OCI-LY7 (cell line): ENCODE measurements around the gene ALDH2.

Experiments
- EZH2phosphoT487 ChIP-seq: fragments of 200-600 bp; sonication (generic); IDR thresholded peaks from 2 replicates; pipeline ENCODE4 v1.6.1; 2018; ENCODE audit warnings: low read depth, borderline replicate concordance, mild to moderate bottlenecking, mixed run types, antibody characterized with exemption, low read length, moderate library complexity, mixed read lengths
- TF ChIP-seq, protein P1 (sequence below): fragments of 200-600 bp; sonication (generic); conservative IDR thresholded peaks from 2 replicates; pipeline ENCODE4 v1.5.1; 2014; ENCODE audit warnings: mild to moderate bottlenecking, antibody characterized with exemption, low read length, moderate library complexity, mixed read lengths

DNA sequence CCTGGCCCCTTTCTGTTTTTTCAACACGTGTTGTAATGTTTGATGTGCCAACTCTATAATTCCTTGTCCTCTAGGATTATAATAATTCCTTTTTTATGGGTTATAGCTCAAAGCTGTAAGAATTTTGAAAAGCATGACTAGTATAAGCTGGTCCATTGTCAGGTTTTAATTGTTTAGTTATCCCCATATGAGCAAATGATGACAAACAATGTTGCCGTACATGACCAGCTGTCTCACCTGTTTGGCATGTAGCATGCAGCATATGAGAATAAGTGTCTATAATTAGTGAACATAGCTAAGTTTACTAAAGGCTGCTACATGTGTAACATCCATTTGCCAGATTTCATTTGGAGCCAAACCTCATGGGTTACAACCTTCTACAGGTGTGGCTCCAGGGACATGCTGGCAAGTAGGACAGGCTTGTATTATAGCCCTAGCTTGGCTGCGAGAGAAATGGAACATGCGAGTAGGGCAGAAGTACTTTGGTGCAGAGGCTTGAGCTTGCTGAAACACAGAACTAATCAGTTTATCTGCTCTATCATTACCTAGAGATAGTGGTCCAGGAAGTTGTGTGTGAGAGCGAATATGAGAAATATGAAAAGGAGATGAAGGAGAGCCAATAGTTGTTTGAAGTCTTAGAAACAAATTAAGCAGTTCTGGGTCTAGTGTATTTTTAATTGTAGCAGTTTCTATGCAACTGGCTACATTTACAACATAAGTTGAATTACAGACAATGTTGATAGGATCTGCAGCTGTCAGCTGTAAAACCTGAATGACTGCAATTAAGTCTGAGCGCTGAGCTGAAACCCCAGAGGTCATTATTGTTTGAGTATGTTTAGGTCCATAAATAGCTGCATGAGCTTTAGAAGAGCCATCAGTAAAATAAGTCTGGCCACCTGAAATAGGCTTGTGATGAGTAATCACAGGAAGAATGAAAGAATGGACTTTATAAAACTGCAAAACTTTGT, 52.7 kb downstream of the ALDH2 start:
- TF ChIP-seq, protein P1, sequence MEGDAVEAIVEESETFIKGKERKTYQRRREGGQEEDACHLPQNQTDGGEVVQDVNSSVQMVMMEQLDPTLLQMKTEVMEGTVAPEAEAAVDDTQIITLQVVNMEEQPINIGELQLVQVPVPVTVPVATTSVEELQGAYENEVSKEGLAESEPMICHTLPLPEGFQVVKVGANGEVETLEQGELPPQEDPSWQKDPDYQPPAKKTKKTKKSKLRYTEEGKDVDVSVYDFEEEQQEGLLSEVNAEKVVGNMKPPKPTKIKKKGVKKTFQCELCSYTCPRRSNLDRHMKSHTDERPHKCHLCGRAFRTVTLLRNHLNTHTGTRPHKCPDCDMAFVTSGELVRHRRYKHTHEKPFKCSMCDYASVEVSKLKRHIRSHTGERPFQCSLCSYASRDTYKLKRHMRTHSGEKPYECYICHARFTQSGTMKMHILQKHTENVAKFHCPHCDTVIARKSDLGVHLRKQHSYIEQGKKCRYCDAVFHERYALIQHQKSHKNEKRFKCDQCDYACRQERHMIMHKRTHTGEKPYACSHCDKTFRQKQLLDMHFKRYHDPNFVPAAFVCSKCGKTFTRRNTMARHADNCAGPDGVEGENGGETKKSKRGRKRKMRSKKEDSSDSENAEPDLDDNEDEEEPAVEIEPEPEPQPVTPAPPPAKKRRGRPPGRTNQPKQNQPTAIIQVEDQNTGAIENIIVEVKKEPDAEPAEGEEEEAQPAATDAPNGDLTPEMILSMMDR, result no peak
- TF ChIP-seq EZH2phosphoT487, result no peak
